Endothelial cell (in vitro differentiated cells): ENCODE data around the gene THBS3. TPM values are rescaled to one million over a fixed set of nuclear protein-coding genes. Genes with fewer than 3 reads are reported as not detected.
A peak's percentile ranks its signal among the peaks of the same experiment; 100 is the strongest.

Experiments used
- DNase-seq: peaks from one replicate; pipeline ENCODE4 v3.0.0; 2021; ENCODE audit warnings: low spot score
- H3K27ac Mint-ChIP-seq: one replicate; pipeline ENCODE4 v1.8.0; 2021; ENCODE audit warnings: mixed read lengths, inconsistent platforms; ENCODE audit not compliant: unreplicated experiment
- H3K27me3 Mint-ChIP-seq: one replicate; pipeline ENCODE4 v1.8.0; 2021; ENCODE audit warnings: mild to moderate bottlenecking, moderate library complexity, mixed read lengths, inconsistent platforms; ENCODE audit not compliant: unreplicated experiment
- H3K36me3 Mint-ChIP-seq: one replicate; pipeline ENCODE4 v1.8.0; 2021; ENCODE audit warnings: mild to moderate bottlenecking, low read depth, mixed read lengths, inconsistent platforms; ENCODE audit not compliant: unreplicated experiment
- H3K4me1 Mint-ChIP-seq: one replicate; pipeline ENCODE4 v1.8.0; 2021; ENCODE audit warnings: mild to moderate bottlenecking, mixed read lengths, inconsistent platforms; ENCODE audit not compliant: unreplicated experiment
- H3K4me3 Mint-ChIP-seq: one replicate; pipeline ENCODE4 v1.8.0; 2021; ENCODE audit warnings: mild to moderate bottlenecking, mixed read lengths, inconsistent platforms; ENCODE audit not compliant: unreplicated experiment
- H3K9me3 Mint-ChIP-seq: one replicate; pipeline ENCODE4 v1.8.0; 2021; ENCODE audit warnings: mixed read lengths, inconsistent platforms; ENCODE audit not compliant: unreplicated experiment
- total RNA-seq: library from RNA; stranded (reverse); fragmentation: NEBNext Ultra II Directional; extraction: Animal tissue kit (Norgen Biotek cat#: 25700); gene quantifications from one replicate; pipeline ENCODE4 v1.2.1, GENCODE V29; 2021; ENCODE audit not compliant: unreplicated experiment
- TF ChIP-seq, protein P1 (sequence below): fragments of 200-600 bp; sonication (generic); IDR thresholded peaks from one replicate; pipeline ENCODE4 v1.5.0; 2021; ENCODE audit warnings: antibody characterized with exemption; ENCODE audit not compliant: unreplicated experiment

Gene THBS3
- total RNA-seq, 1 donor from 2014 or later = 35.5 TPM

- Mint-ChIP-seq H3K27me3 (peaks cover 11% of the 10 kb centered on the region), H3K4me1 (no peaks in the 10 kb centered on the region), H3K4me3 (peak overlapping the region; percentile 19)
Measured at GRCh38 chr1:155183775-155184221, 23.9 kb downstream of the THBS3 start.

DNA sequence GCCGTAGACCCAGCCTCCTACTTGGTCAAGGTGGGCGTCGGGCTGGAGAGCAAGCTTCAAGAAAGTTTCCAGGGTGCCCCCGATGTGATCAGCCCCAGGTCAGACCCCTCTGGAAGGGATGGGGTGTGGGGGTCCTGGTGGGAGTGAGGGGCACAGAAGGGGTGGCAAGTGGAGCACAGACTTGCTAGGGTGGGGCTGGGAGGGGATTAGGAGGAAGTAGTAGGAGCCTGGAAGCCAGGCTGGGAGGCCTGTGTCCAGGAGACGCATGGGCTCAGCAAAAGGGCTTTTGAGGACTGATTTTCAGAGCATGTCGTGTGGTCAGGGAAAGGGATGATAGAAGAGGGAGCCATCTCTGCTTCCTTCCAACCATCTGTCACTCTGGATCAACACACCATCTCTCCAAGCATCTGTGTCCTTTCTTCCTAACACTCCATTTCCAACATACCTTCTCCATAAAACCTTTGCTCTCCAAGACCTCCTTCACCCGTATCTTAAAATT is 25.6 kb downstream of the THBS3 start:
- Mint-ChIP-seq H3K4me3 (no peak overlapping the region), H3K4me1 (no peaks in the 10 kb centered on the region), H3K36me3 (peaks cover 15% of the 10 kb centered on the region), H3K27me3 (peaks cover 3% of the 10 kb centered on the region), H3K27ac (no peak overlapping the region), H3K9me3 (no peaks in the 10 kb centered on the region)
- no peak for DNase-seq
- TF ChIP-seq, protein P1, sequence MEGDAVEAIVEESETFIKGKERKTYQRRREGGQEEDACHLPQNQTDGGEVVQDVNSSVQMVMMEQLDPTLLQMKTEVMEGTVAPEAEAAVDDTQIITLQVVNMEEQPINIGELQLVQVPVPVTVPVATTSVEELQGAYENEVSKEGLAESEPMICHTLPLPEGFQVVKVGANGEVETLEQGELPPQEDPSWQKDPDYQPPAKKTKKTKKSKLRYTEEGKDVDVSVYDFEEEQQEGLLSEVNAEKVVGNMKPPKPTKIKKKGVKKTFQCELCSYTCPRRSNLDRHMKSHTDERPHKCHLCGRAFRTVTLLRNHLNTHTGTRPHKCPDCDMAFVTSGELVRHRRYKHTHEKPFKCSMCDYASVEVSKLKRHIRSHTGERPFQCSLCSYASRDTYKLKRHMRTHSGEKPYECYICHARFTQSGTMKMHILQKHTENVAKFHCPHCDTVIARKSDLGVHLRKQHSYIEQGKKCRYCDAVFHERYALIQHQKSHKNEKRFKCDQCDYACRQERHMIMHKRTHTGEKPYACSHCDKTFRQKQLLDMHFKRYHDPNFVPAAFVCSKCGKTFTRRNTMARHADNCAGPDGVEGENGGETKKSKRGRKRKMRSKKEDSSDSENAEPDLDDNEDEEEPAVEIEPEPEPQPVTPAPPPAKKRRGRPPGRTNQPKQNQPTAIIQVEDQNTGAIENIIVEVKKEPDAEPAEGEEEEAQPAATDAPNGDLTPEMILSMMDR = no peak

More at GRCh38 chr1:155183775-155184221, 23.9 kb downstream of the THBS3 start:
- Mint-ChIP-seq H3K9me3 (no peaks in the 10 kb centered on the region), H3K36me3 (peaks cover 19% of the 10 kb centered on the region), H3K27ac (no peak overlapping the region)
- TF ChIP-seq, protein P1 = no peak
- DNase-seq = no peak

DNA sequence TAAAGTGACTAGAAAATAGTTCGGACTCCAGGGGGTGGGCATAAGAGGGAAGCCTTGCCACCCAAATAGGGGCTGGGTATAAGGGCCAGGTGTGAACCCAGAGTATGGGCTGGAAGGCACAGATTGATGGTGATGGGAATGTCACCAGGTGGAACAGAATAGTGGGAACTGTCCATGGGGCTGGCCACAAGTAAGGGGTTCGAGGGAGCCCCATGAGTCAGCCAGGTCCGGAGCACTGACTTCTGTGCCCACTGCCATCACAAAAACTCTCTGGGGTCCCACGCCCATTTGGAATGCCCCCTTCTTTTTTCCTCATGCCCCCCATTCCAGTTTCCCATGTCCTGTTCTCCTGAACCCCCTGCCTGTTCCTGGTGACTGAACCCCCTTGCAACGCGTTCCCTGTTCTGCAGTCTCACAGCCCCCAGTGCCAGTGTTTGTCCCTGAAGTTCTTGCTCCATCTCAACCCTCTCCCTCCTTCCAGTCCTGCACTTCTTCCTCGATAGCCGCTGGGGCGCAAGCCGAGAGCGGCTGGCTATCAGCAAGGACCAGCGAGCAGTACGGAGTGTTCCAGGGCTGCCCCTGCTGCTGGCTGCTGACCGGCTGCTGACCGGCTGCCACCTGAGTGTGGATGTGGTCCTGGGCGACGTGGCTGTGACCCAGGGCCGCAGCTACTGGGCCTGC is 26.2 kb downstream of the THBS3 start:
- DNase-seq = no peak
- H3K36me3 Mint-ChIP-seq = peaks cover 18% of the 10 kb centered on the region
- H3K4me1 Mint-ChIP-seq = peaks cover 3% of the 10 kb centered on the region
- no peak overlapping the region for H3K27ac Mint-ChIP-seq
- TF ChIP-seq, protein P1 = no peak
- H3K9me3 Mint-ChIP-seq = no peaks in the 10 kb centered on the region
- no peak overlapping the region for H3K4me3 Mint-ChIP-seq
- H3K27me3 Mint-ChIP-seq = peaks cover 4% of the 10 kb centered on the region

- TF ChIP-seq, protein P1 = no peak
- H3K4me3 Mint-ChIP-seq = peak overlapping the region; percentile 63
- H3K27me3 Mint-ChIP-seq = peaks cover 4% of the 10 kb centered on the region
- peaks cover 10% of the 10 kb centered on the region for H3K4me1 Mint-ChIP-seq
- H3K36me3 Mint-ChIP-seq = peaks cover 21% of the 10 kb centered on the region
- DNase-seq = no peak
- no peaks in the 10 kb centered on the region for H3K9me3 Mint-ChIP-seq
- H3K27ac Mint-ChIP-seq = no peak overlapping the region
Measured at GRCh38 chr1:155179112-155180031, 28.3 kb downstream of the THBS3 start.
